BLaER1 (cell line): Measurements from ENCODE around the gene AEBP1.

Experiments
- H3K27ac ChIP-seq: shearing (Covaris generic); formaldehyde crosslinking; 2 replicates; pipeline ENCODE4 v1.8.1; 2022
- H3K27me3 ChIP-seq: shearing (Covaris generic); formaldehyde crosslinking; 2 replicates; pipeline ENCODE4 v1.8.1; 2022
- H3K36me3 ChIP-seq: shearing (Covaris generic); formaldehyde crosslinking; 2 replicates; pipeline ENCODE4 v1.8.1; 2022
- H3K4me1 ChIP-seq: shearing (Covaris generic); formaldehyde crosslinking; 2 replicates; pipeline ENCODE4 v1.8.1; 2022
- H3K4me2 ChIP-seq: shearing (Covaris generic); formaldehyde crosslinking; 2 replicates; pipeline ENCODE4 v1.8.1; 2022
- H3K4me3 ChIP-seq: shearing (Covaris generic); formaldehyde crosslinking; 2 replicates; pipeline ENCODE4 v1.8.1; 2022
- H3K9ac ChIP-seq: shearing (Covaris generic); formaldehyde crosslinking; 2 replicates; pipeline ENCODE4 v1.8.1; 2022
- H3K9me3 ChIP-seq: shearing (Covaris generic); formaldehyde crosslinking; 2 replicates; pipeline ENCODE4 v1.8.1; 2022
- H4K20me1 ChIP-seq: shearing (Covaris generic); formaldehyde crosslinking; 2 replicates; pipeline ENCODE4 v1.8.1; 2022
- Cebpa-rat ChIP-seq: shearing (Covaris generic); IDR thresholded peaks from 2 replicates; pipeline ENCODE4 v1.8.1; 2022

The AEBP1 gene

GRCh38 chr7:44113764-44114354 lies 9.7 kb downstream of the AEBP1 start:
- no peak overlapping the region for H3K27ac ChIP-seq
- H4K20me1 ChIP-seq: peaks cover 93% of the 10 kb centered on the region
- H3K27me3 ChIP-seq: no peaks in the 10 kb centered on the region
- H3K4me3 ChIP-seq: no peak overlapping the region
- H3K4me2 ChIP-seq: no peak overlapping the region
- peaks cover under 1% of the 10 kb centered on the region; the same call in 1 of the 2 replicates for H3K4me1 ChIP-seq
- no peaks in the 10 kb centered on the region for H3K9me3 ChIP-seq
- H3K9ac ChIP-seq: no peak overlapping the region
- no peak for TF ChIP-seq Cebpa-rat
- H3K36me3 ChIP-seq: peaks cover 97% of the 10 kb centered on the region

- Histone ChIP-seq H3K4me3 (no peak overlapping the region), H3K4me1 (peaks cover 8% of the 10 kb centered on the region), H3K27me3 (no peaks in the 10 kb centered on the region), H3K9ac (no peak overlapping the region), H3K27ac (no peak overlapping the region), H3K9me3 (no peaks in the 10 kb centered on the region), H3K36me3 (peaks cover 96% of the 10 kb centered on the region), H3K4me2 (no peak overlapping the region), H4K20me1 (peaks cover 92% of the 10 kb centered on the region)
- TF ChIP-seq Cebpa-rat: no peak
These were observed 10.6 kb downstream of the AEBP1 start for GRCh38 chr7:44114586-44115310.

GRCh38 chr7:44116087-44116788 lies 12.1 kb downstream of the AEBP1 start:
- H3K4me1 ChIP-seq: peaks cover 23% of the 10 kb centered on the region
- no peak overlapping the region for H3K9ac ChIP-seq
- no peaks in the 10 kb centered on the region for H3K9me3 ChIP-seq
- no peak overlapping the region for H3K4me2 ChIP-seq
- TF ChIP-seq Cebpa-rat: no peak
- H3K27ac ChIP-seq: no peak overlapping the region
- no peak overlapping the region for H3K4me3 ChIP-seq
- H3K27me3 ChIP-seq: no peaks in the 10 kb centered on the region
- peaks cover 96% of the 10 kb centered on the region for H3K36me3 ChIP-seq
- H4K20me1 ChIP-seq: peaks cover 82% of the 10 kb centered on the region

GRCh38 chr7:44116789-44117666 lies 12.9 kb downstream of the AEBP1 start:
- H3K27ac ChIP-seq: no peak overlapping the region
- no peaks in the 10 kb centered on the region for H3K27me3 ChIP-seq
- peaks cover 96% of the 10 kb centered on the region for H3K36me3 ChIP-seq
- peaks cover 31% of the 10 kb centered on the region for H3K4me1 ChIP-seq
- no peak for TF ChIP-seq Cebpa-rat
- H3K4me2 ChIP-seq: no peak overlapping the region
- H3K4me3 ChIP-seq: no peak overlapping the region
- H3K9me3 ChIP-seq: no peaks in the 10 kb centered on the region
- peaks cover 75% of the 10 kb centered on the region for H4K20me1 ChIP-seq
- no peak overlapping the region for H3K9ac ChIP-seq

DNA sequence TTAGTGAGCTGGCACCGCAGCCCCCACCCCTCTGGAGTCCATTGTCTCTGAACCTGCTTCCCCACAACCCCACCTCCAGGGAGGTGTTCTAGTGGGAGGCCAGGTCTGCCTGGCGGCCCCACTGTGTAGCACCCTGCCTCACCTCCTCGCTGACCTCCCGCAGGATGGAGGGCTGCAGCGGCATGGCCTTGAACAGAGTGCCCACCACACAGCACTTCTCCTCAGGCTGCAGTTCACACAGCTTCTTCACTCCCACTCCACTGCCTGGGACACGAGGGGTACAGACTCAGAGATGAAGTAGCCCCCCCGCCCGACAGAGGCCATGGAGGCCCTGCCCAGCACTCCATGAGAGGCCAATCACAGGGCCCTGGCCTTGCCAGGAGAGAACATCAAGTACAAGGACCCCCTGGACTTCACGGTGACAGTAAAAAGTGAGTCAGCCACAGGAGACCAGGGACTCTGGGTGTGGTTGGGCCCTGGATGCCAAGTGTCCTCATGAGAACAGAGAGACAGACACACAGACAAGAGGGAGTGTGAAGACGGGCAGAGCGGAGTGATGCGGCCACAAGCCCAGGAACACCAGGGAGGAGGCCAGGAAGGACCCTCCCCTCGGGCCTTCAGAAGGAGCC lies 13.8 kb downstream of the AEBP1 start:
- Histone ChIP-seq H3K27ac (no peak overlapping the region), H3K9me3 (no peaks in the 10 kb centered on the region), H3K4me2 (no peak overlapping the region), H3K36me3 (peaks cover 90% of the 10 kb centered on the region), H3K4me3 (no peak overlapping the region), H3K27me3 (no peaks in the 10 kb centered on the region), H3K4me1 (peaks cover 40% of the 10 kb centered on the region), H4K20me1 (peaks cover 66% of the 10 kb centered on the region), H3K9ac (no peak overlapping the region)
- no peak for TF ChIP-seq Cebpa-rat

GRCh38 chr7:44119829-44120380 lies 15.8 kb downstream of the AEBP1 start:
- H3K36me3 ChIP-seq: peaks cover 71% of the 10 kb centered on the region
- H3K9me3 ChIP-seq: no peaks in the 10 kb centered on the region
- H3K4me3 ChIP-seq: no peak overlapping the region
- H3K9ac ChIP-seq: peak overlapping the region; percentile 40; the same call in 1 of the 2 replicates
- peaks cover 47% of the 10 kb centered on the region for H4K20me1 ChIP-seq
- H3K4me1 ChIP-seq: peaks cover 52% of the 10 kb centered on the region
- 0 out of 2 replicates have a peak overlapping the region, but pooled peaks have one; percentile 97 for H3K4me2 ChIP-seq
- no peak overlapping the region for H3K27ac ChIP-seq
- no peaks in the 10 kb centered on the region for H3K27me3 ChIP-seq
- TF ChIP-seq Cebpa-rat: no peak

DNA sequence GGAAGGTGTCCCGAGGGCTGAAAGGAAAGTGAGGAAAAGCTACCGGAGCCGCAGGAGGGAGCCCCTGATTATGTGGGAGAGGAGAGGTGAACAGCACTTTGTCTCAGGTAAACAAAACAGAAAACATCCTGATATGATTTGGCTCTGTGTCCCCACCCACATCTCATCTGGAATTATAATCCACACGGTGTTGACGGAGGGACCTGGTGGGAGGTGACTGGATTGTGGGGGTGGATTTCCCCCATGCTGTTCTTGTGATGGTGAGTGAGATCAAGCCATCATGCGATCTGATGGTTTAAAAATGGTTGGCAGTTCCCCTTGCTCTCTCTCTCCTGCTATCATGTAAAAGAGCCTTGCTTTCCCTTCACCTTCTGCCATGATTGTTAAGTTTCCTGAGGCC lies 16.2 kb downstream of the AEBP1 start:
- Histone ChIP-seq H3K4me2 (0 out of 2 replicates have a peak overlapping the region, but pooled peaks have one; percentile 97), H3K27me3 (no peaks in the 10 kb centered on the region), H3K9ac (peak overlapping the region; percentile 40; the same call in 1 of the 2 replicates), H3K9me3 (no peaks in the 10 kb centered on the region), H3K4me1 (peaks cover 56% of the 10 kb centered on the region), H3K36me3 (peaks cover 66% of the 10 kb centered on the region), H3K27ac (no peak overlapping the region), H3K4me3 (no peak overlapping the region), H4K20me1 (peaks cover 42% of the 10 kb centered on the region)
- no peak for TF ChIP-seq Cebpa-rat

- TF ChIP-seq Cebpa-rat: no peak
- Histone ChIP-seq H3K9me3 (no peaks in the 10 kb centered on the region), H3K4me3 (peak overlapping the region; percentile 89), H3K4me1 (peaks cover 66% of the 10 kb centered on the region), H3K27ac (peak overlapping the region; percentile 88), H3K9ac (peak overlapping the region; percentile 83), H4K20me1 (peaks cover 27% of the 10 kb centered on the region), H3K4me2 (peak overlapping the region; percentile 97), H3K27me3 (no peaks in the 10 kb centered on the region), H3K36me3 (peaks cover 51% of the 10 kb centered on the region)
These were observed 17.7 kb downstream of the AEBP1 start for GRCh38 chr7:44121761-44122420.
